NCI-H226 (cell line): Measurements from ENCODE around the gene PCP4L1.
A peak's percentile ranks its signal among the peaks of the same experiment; 100 is the strongest.
"Not testable (repeated sequence)": the region's sequence is repeated elsewhere in the genome, so short reads cannot be mapped to it uniquely, and the experiment has no call there.

ENCODE experiments used
- DNase-seq: peaks from one replicate; pipeline ENCODE4 v3.0.0-alpha.2; 2015

The PCP4L1 gene

GRCh38 chr1:161258439-161259344, at the start of gene PCP4L1:
PCP4L1 (plus strand) TSS chr1:161258745; CDS start chr1:161258975, 230 bp downstream.
- no peak for DNase-seq

- DNase-seq, result peak; percentile 51
Measured at GRCh38 chr1:161209790-161210409, 48.6 kb upstream of the PCP4L1 start.

GRCh38 chr1:161214369-161214768, 44.2 kb upstream of the PCP4L1 start:
- DNase-seq, result no peak

- no peak for DNase-seq
Measured at GRCh38 chr1:161215076-161215475, 43.5 kb upstream of the PCP4L1 start, which contains the start of gene FCER1G. FCER1G (plus strand) TSS chr1:161215295; CDS start chr1:161215322, 27 bp downstream.

- no peak for DNase-seq
Measured at GRCh38 chr1:161216945-161217712, 41.4 kb upstream of the PCP4L1 start.

GRCh38 chr1:161217831-161218230, 40.7 kb upstream of the PCP4L1 start:
- DNase-seq, result no peak

- DNase-seq, result no peak
Measured at GRCh38 chr1:161218301-161219077, 40.1 kb upstream of the PCP4L1 start.

GRCh38 chr1:161219078-161219892, 39.3 kb upstream of the PCP4L1 start:
- DNase-seq, result no peak

- DNase-seq, result no peak
Measured at GRCh38 chr1:161220002-161220401, 38.5 kb upstream of the PCP4L1 start.

GRCh38 chr1:161222175-161223019, 36.1 kb upstream of the PCP4L1 start:
- DNase-seq, result no peak

GRCh38 chr1:161223805-161224694, 34.5 kb upstream of the PCP4L1 start:
- no peak for DNase-seq

GRCh38 chr1:161224695-161225087, 33.9 kb upstream of the PCP4L1 start:
- DNase-seq, result not testable (repeated sequence)

GRCh38 chr1:161225178-161225533, 33.4 kb upstream of the PCP4L1 start:
- DNase-seq, result no peak

GRCh38 chr1:161225534-161226319, 32.8 kb upstream of the PCP4L1 start, which contains the start of gene TOMM40L:
TOMM40L (plus strand) TSS chr1:161226060; CDS start chr1:161226490, 430 bp downstream.
- DNase-seq, result peak; percentile 98

GRCh38 chr1:161226320-161226711, 32.2 kb upstream of the PCP4L1 start:
- DNase-seq, result no peak

- DNase-seq, result no peak
Measured at GRCh38 chr1:161226759-161227158, 31.8 kb upstream of the PCP4L1 start.

- DNase-seq, result peak; percentile 64
Measured at GRCh38 chr1:161227196-161227871, 31.2 kb upstream of the PCP4L1 start.

- DNase-seq, result no peak
Measured at GRCh38 chr1:161228032-161228431, 30.5 kb upstream of the PCP4L1 start.
